AG04450 (cell line): Measurements from ENCODE around the gene REN. TPM values are rescaled to one million over a fixed set of nuclear protein-coding genes. Genes with fewer than 3 reads are reported as not detected.

Source experiments
- CTCF ChIA-PET: fragments of 300-600, 350-600 bp; formaldehyde crosslinking; extraction: SDS; loops from one replicate; lab custom pipeline; 2022; ENCODE audit warnings: antibody characterized with exemption, inconsistent platforms; lab: Charles Lee
- POLR2A ChIA-PET: fragments of 350-600 bp; formaldehyde crosslinking; extraction: SDS; loops from one replicate; lab custom pipeline; 2021; ENCODE audit warnings: antibody characterized with exemption, inconsistent platforms; lab: Yijun Ruan, JAX
- DNase-seq: peaks from one replicate; pipeline ENCODE4 v3.0.0-alpha.2; 2011; ENCODE audit warnings: low read depth, low spot score
- H3K27ac ChIP-seq: one replicate; pipeline ENCODE4 v1.5.1; 2012; ENCODE audit warnings: low read depth, low read length, control low read depth
- H3K27me3 ChIP-seq: one replicate; pipeline ENCODE4 v1.6.0; 2012; ENCODE audit warnings: low read length; ENCODE audit not compliant: control insufficient read depth, insufficient read depth
- H3K4me3 ChIP-seq: 2 replicates; pipeline ENCODE4 v1.5.1; 2011; ENCODE audit warnings: mild to moderate bottlenecking, low read depth, low read length, control low read depth
- H3K9me3 ChIP-seq: 2 replicates; pipeline ENCODE4 v1.5.1; 2012; ENCODE audit warnings: low read length; ENCODE audit not compliant: control insufficient read depth, insufficient read depth
- CTCF ChIP-seq: IDR thresholded peaks from 2 replicates; pipeline ENCODE4 v1.5.1; 2011; ENCODE audit warnings: low read depth, low read length, control low read depth, inconsistent platforms
- polyA plus RNA-seq: library from polyadenylated mRNA; depleted of rRNA; stranded (reverse); fragments of >200 nt; gene quantifications from 2 replicates; pipeline ENCODE4 v1.2.3, GENCODE V29; 2011

REN gene
- polyA plus RNA-seq, 1 experiment, result 0.72 TPM

- POLR2A ChIA-PET, result no interaction called here
- Histone ChIP-seq H3K27ac (no peak overlapping the region), H3K27me3 (no peaks in the 10 kb centered on the region), H3K9me3 (no peaks in the 10 kb centered on the region), H3K4me3 (no peak overlapping the region)
- CTCF ChIA-PET, result interaction anchor here (1.0 to 1.5 kb wide), 3 partner anchors 11 to 271 kb away, joined by 3 to 4 read pairs (median 3); no protein-coding TSS in a partner anchor
- no peak for TF ChIP-seq CTCF
- no peak for DNase-seq
Measured at GRCh38 chr1:204142032-204142974, 23.8 kb downstream of the REN start.

- Histone ChIP-seq H3K27me3 (no peaks in the 10 kb centered on the region), H3K27ac (no peak overlapping the region), H3K9me3 (no peaks in the 10 kb centered on the region), H3K4me3 (no peak overlapping the region)
- ChIA-PET CTCF (interaction anchor here (0.6 to 1.5 kb wide), 2 partner anchors 21 to 270 kb away, joined by 3 to 4 read pairs; no protein-coding TSS in a partner anchor), POLR2A (no interaction called here)
- no peak for DNase-seq
- no peak for TF ChIP-seq CTCF
Measured at GRCh38 chr1:204141131-204141530, 25.0 kb downstream of the REN start.

- ChIA-PET POLR2A (no interaction called here), CTCF (interaction anchor here (0.7 to 2.9 kb wide), 3 partner anchors 11 to 67 kb away, joined by 3 to 20 read pairs (median 4); no protein-coding TSS in a partner anchor)
- H3K9me3 ChIP-seq, result no peaks in the 10 kb centered on the region
- no peaks in the 10 kb centered on the region for H3K27me3 ChIP-seq
- no peak overlapping the region for H3K27ac ChIP-seq
- TF ChIP-seq CTCF, result no peak
- no peak for DNase-seq
- H3K4me3 ChIP-seq, result no peak overlapping the region
Measured at GRCh38 chr1:204139952-204140351, 26.2 kb downstream of the REN start.

- ChIA-PET CTCF (interaction anchor here (1.5 to 2.9 kb wide), 2 partner anchors 10 to 68 kb away, joined by 4 to 20 read pairs; no protein-coding TSS in a partner anchor), POLR2A (no interaction called here)
- Histone ChIP-seq H3K27me3 (no peaks in the 10 kb centered on the region), H3K9me3 (no peaks in the 10 kb centered on the region), H3K27ac (no peak overlapping the region), H3K4me3 (no peak overlapping the region)
- no peak for DNase-seq
- no peak for TF ChIP-seq CTCF
Measured at GRCh38 chr1:204139088-204139487, 27.0 kb downstream of the REN start.

GRCh38 chr1:204136814-204137213 is 29.3 kb downstream of the REN start:
- no peak for TF ChIP-seq CTCF
- H3K27me3 ChIP-seq, result no peaks in the 10 kb centered on the region
- DNase-seq, result no peak
- ChIA-PET POLR2A (no interaction called here), CTCF (interaction anchor here (1.4 to 3.2 kb wide), 2 partner anchors 262 to 266 kb away, joined by 3 to 15 read pairs; no protein-coding TSS in a partner anchor)
- H3K4me3 ChIP-seq, result no peak overlapping the region
- H3K9me3 ChIP-seq, result no peaks in the 10 kb centered on the region
- H3K27ac ChIP-seq, result no peak overlapping the region
